IMR-90 (cell line): ENCODE results near the gene FAM209B. TPM values are rescaled to one million over a fixed set of nuclear protein-coding genes. Genes with fewer than 3 reads are reported as not detected.

Source experiments
- ATAC-seq: fragments of 200-7000 bp; cut with Tn5 transposase; 2 replicates; pipeline ENCODE4 v1.9.1; 2020; ENCODE audit warnings: low read depth, mild to moderate bottlenecking, moderate library complexity
- BruUV-seq: library from RNA; stranded (reverse); fragments of 400-500 nt; replicated peaks from 2 replicates; lab custom pipeline; 2021; lab: Mats Ljungman, UMichigan
- CTCF ChIA-PET: fragments of 300-600 bp; formaldehyde crosslinking; extraction: SDS; loops from one replicate; lab custom pipeline; 2021; ENCODE audit warnings: antibody characterized with exemption; lab: Yijun Ruan, JAX
- POLR2A ChIA-PET: fragments of 300-600 bp; sonication (Branson Sonifier 250); formaldehyde crosslinking; loops from one replicate; lab custom pipeline; 2022; ENCODE audit warnings: antibody characterized with exemption; ENCODE audit not compliant: unreplicated experiment; lab: Charles Lee
- DNase-seq: peaks from one replicate; pipeline ENCODE4 v3.0.0; 2013
- H2AFZ ChIP-seq: replicated peaks from 2 replicates; pipeline ENCODE3; 2013; ENCODE audit warnings: low read length, mild to moderate bottlenecking; ENCODE audit not compliant: poor library complexity
- H2AK5ac ChIP-seq: 2 replicates; pipeline ENCODE4 v1.6.1; 2013; ENCODE audit warnings: low read depth, low read length, inconsistent platforms
- H2AK9ac ChIP-seq: replicated peaks from 2 replicates; pipeline ENCODE3; 2013; ENCODE audit warnings: mild to moderate bottlenecking, low read depth, low read length, moderate library complexity; ENCODE audit not compliant: poor library complexity
- H2BK120ac ChIP-seq: 2 replicates; pipeline ENCODE4 v1.6.1; 2013; ENCODE audit warnings: low read depth, low read length, inconsistent platforms
- H2BK15ac ChIP-seq: 3 replicates; pipeline ENCODE4 v1.6.1; 2013; ENCODE audit warnings: low read depth, low read length, inconsistent platforms
- H2BK20ac ChIP-seq: 2 replicates; pipeline ENCODE4 v1.6.1; 2013; ENCODE audit warnings: low read depth, mild to moderate bottlenecking, inconsistent platforms, low read length, moderate library complexity
- H2BK5ac ChIP-seq: 2 replicates; pipeline ENCODE4 v1.6.1; 2013; ENCODE audit warnings: mild to moderate bottlenecking, low read depth, low read length, inconsistent platforms; ENCODE audit not compliant: poor library complexity, severe bottlenecking
- H3K14ac ChIP-seq: replicated peaks from 2 replicates; pipeline ENCODE4 v1.6.1; 2013; ENCODE audit warnings: low read depth, low read length, inconsistent platforms
- H3K18ac ChIP-seq: 2 replicates; pipeline ENCODE4 v1.6.1; 2013; ENCODE audit warnings: low read depth, low read length, control low read depth
- H3K23ac ChIP-seq: 2 replicates; pipeline ENCODE4 v1.6.1; 2013; ENCODE audit warnings: low read depth, low read length, inconsistent platforms
- H3K27ac ChIP-seq: 2 replicates; pipeline ENCODE4 v1.5.1; 2013; ENCODE audit warnings: mild to moderate bottlenecking, control low read depth, low read length; ENCODE audit not compliant: insufficient read depth
- H3K27me3 ChIP-seq: 2 replicates; pipeline ENCODE4 v1.6.1; 2013; ENCODE audit warnings: low read length; ENCODE audit not compliant: control insufficient read depth, insufficient read depth
- H3K36me3 ChIP-seq: 2 replicates; pipeline ENCODE4 v1.6.1; 2013; ENCODE audit warnings: low read length, mixed read lengths; ENCODE audit not compliant: control insufficient read depth, insufficient read depth
- H3K4ac ChIP-seq: 2 replicates; pipeline ENCODE4 v1.6.1; 2013; ENCODE audit warnings: low read depth, low read length, inconsistent platforms
- H3K4me1 ChIP-seq: 2 replicates; pipeline ENCODE4 v1.6.1; 2013; ENCODE audit warnings: low read length, mixed read lengths; ENCODE audit not compliant: control insufficient read depth, insufficient read depth
- H3K4me2 ChIP-seq: 2 replicates; pipeline ENCODE4 v1.6.1; 2013; ENCODE audit warnings: low read depth, mild to moderate bottlenecking, control low read depth, low read length, moderate library complexity
- H3K4me3 ChIP-seq: 2 replicates; pipeline ENCODE4 v1.5.1; 2013; ENCODE audit warnings: low read depth, mild to moderate bottlenecking, control low read depth, low read length, moderate library complexity; ENCODE audit not compliant: insufficient read depth
- H3K56ac ChIP-seq: 2 replicates; pipeline ENCODE4 v1.6.1; 2013; ENCODE audit warnings: low read length, inconsistent platforms; ENCODE audit not compliant: insufficient read depth; ENCODE audit errors: extremely low read depth
- H3K79me1 ChIP-seq, 2 experiments: 2 replicates each; pipeline ENCODE4 v1.6.1; 2013; ENCODE audit warnings: low read length in 2 of 2, inconsistent platforms in 1 of 2, low read depth in 1 of 2
- H3K9ac ChIP-seq: 2 replicates; pipeline ENCODE4 v1.6.1; 2013; ENCODE audit warnings: low read depth, low read length, control low read depth
- H3K9me1 ChIP-seq: 2 replicates; pipeline ENCODE4 v1.6.1; 2013; ENCODE audit warnings: low read length, inconsistent platforms; ENCODE audit not compliant: insufficient read depth
- H3K9me3 ChIP-seq: 2 replicates; pipeline ENCODE4 v1.6.1; 2013; ENCODE audit warnings: low read length; ENCODE audit not compliant: control insufficient read depth, insufficient read depth
- H4K20me1 ChIP-seq: 2 replicates; pipeline ENCODE4 v1.6.1; 2013; ENCODE audit warnings: low read length, inconsistent platforms; ENCODE audit not compliant: insufficient read depth
- H4K5ac ChIP-seq: 2 replicates; pipeline ENCODE4 v1.6.1; 2013; ENCODE audit warnings: mild to moderate bottlenecking, low read depth, low read length, control low read depth
- H4K8ac ChIP-seq, 2 experiments: 2 replicates each; pipeline ENCODE4 v1.6.1; 2013; ENCODE audit warnings: low read depth in 2 of 2, low read length in 2 of 2, control low read depth in 1 of 2, inconsistent platforms in 1 of 2
- H4K91ac ChIP-seq: 2 replicates; pipeline ENCODE4 v1.6.1; 2013; ENCODE audit warnings: low read depth, low read length, inconsistent platforms; ENCODE audit not compliant: insufficient read depth
- BHLHE40 ChIP-seq: fragments of 150-350 bp; IDR thresholded peaks from 2 replicates; pipeline ENCODE4 v1.6.1; 2016; ENCODE audit warnings: mild to moderate bottlenecking, low read depth, low read length
- CEBPB ChIP-seq: IDR thresholded peaks from 2 replicates; pipeline ENCODE4 v1.6.1; 2012; ENCODE audit warnings: low read depth, low read length, improper control_type of control experiment
- CHD1 ChIP-seq: IDR thresholded peaks from 2 replicates; pipeline ENCODE4 v1.6.1; 2012; ENCODE audit warnings: low read depth, low read length, improper control_type of control experiment
- CTCF ChIP-seq: conservative IDR thresholded peaks from 2 replicates; pipeline ENCODE4 v1.5.1; 2012; ENCODE audit warnings: mild to moderate bottlenecking, low read depth, low read length, improper control_type of control experiment
- ELK1 ChIP-seq: fragments of 150-350 bp; IDR thresholded peaks from 2 replicates; pipeline ENCODE4 v1.6.1; 2016; ENCODE audit warnings: low read depth, mild to moderate bottlenecking, low read length, moderate library complexity, borderline replicate concordance
- FOS ChIP-seq: fragments of 150-350 bp; IDR thresholded peaks from 2 replicates; pipeline ENCODE4 v1.6.1; 2016; ENCODE audit warnings: low read depth, low read length
- MAFK ChIP-seq: IDR thresholded peaks from 2 replicates; pipeline ENCODE4 v1.6.1; 2012; ENCODE audit warnings: low read depth, low read length, improper control_type of control experiment
- MAZ ChIP-seq: IDR thresholded peaks from 2 replicates; pipeline ENCODE4 v1.6.1; 2012; ENCODE audit warnings: low read depth, mild to moderate bottlenecking, low read length, improper control_type of control experiment, moderate library complexity, borderline replicate concordance
- MXI1 ChIP-seq: IDR thresholded peaks from 2 replicates; pipeline ENCODE4 v1.6.1; 2012; ENCODE audit warnings: low read depth, mild to moderate bottlenecking, low read length, moderate library complexity, borderline replicate concordance
- NFE2L2 ChIP-seq: fragments of 150-350 bp; IDR thresholded peaks from 2 replicates; pipeline ENCODE4 v1.6.1; 2016; ENCODE audit warnings: low read depth, mild to moderate bottlenecking, low read length
- POLR2A ChIP-seq: IDR thresholded peaks from 2 replicates; pipeline ENCODE4 v1.6.1; 2012; ENCODE audit warnings: mild to moderate bottlenecking, low read depth, low read length
- RAD21 ChIP-seq: IDR thresholded peaks from 2 replicates; pipeline ENCODE4 v1.6.1; 2012; ENCODE audit warnings: low read length, improper control_type of control experiment
- RCOR1 ChIP-seq: IDR thresholded peaks from 2 replicates; pipeline ENCODE4 v1.6.1; 2012; ENCODE audit warnings: mild to moderate bottlenecking, low read length, improper control_type of control experiment; ENCODE audit not compliant: insufficient replicate concordance
- RFX5 ChIP-seq: IDR thresholded peaks from 2 replicates; pipeline ENCODE4 v1.8.0; 2012; ENCODE audit warnings: low read depth, mild to moderate bottlenecking, low read length, moderate library complexity
- SMC3 ChIP-seq: fragments of 150-350 bp; IDR thresholded peaks from 2 replicates; pipeline ENCODE4 v1.6.1; 2016; ENCODE audit warnings: low read depth, mild to moderate bottlenecking, antibody characterized with exemption, low read length, moderate library complexity
- USF2 ChIP-seq: fragments of 150-350 bp; IDR thresholded peaks from 2 replicates; pipeline ENCODE4 v1.6.1; 2017; ENCODE audit warnings: mild to moderate bottlenecking, antibody characterized with exemption, low read length, low read depth
- WGBS, 2 experiments: methylation state at CpG; one replicate each; pipeline versions ENCODE4 v1.1.5 to v1.1.7; 2013; ENCODE audit warnings: missing lambda C conversion rate in 2 of 2; ENCODE audit not compliant: insufficient read length in 1 of 2; ENCODE audit errors: extremely low coverage in 2 of 2; 5-methylcytosine and 5-hydroxymethylcytosine counted together
- dilution Hi-C: fragments of 300-500 bp; cut with HindIII; formaldehyde crosslinking; loops from one replicate; pipeline ENCODE4 v1.14.3; 2018; ENCODE audit warnings: low sequenced_read_pairs; ENCODE audit not compliant: unreplicated experiment
- in situ Hi-C: fragments of 300-500 bp; cut with MboI; formaldehyde crosslinking; loops from 3 replicates; pipeline ENCODE4 v1.14.3; 2019; ENCODE audit warnings: low sequenced_read_pairs, inconsistent platforms, mixed read lengths
- intact Hi-C: fragments of 100-400 bp; cut with micrococcal nuclease; formaldehyde crosslinking; loops from 2 replicates; pipeline ENCODE4 v1.10.0; 2022
- polyA plus RNA-seq, 3 experiments: library from polyadenylated mRNA; depleted of rRNA; stranded (reverse); fragments of >200 nt; gene quantifications; 2 replicates each; pipeline ENCODE4 v1.2.3, GENCODE V29; 2012; ENCODE audit warnings: low replicate concordance in 1 of 3
- total RNA-seq: library from RNA; depleted of rRNA; stranded (reverse); fragments of >200 nt; gene quantifications from 2 replicates; pipeline ENCODE4 v1.2.3, GENCODE V29; 2012

FAM209B gene
- total and polyA plus RNA-seq, 2 of the 4 experiments (the other 2 are of a cell fraction), result 0.24 TPM; not detected in 1

- Histone ChIP-seq H3K4me2 (no peak overlapping the region), H4K20me1 (no peaks in the 10 kb centered on the region), H3K9me3 (no peaks in the 10 kb centered on the region), H3K9ac (no peak overlapping the region), H2BK120ac (no peak overlapping the region), H2AK5ac (no peak overlapping the region), H3K56ac (no peak overlapping the region), H3K27me3 (peaks cover 12% of the 10 kb centered on the region), H3K4me3 (no peak overlapping the region), H2AK9ac (no peak overlapping the region), H4K8ac (no peak overlapping the region), H3K4ac (no peak overlapping the region), H3K27ac (no peak overlapping the region), H2BK15ac (no peak overlapping the region), H2AFZ (no peak overlapping the region), H3K36me3 (no peaks in the 10 kb centered on the region), H4K5ac (no peak overlapping the region), H3K79me1 (no peaks in the 10 kb centered on the region), H3K18ac (no peak overlapping the region), H2BK20ac (no peak overlapping the region), H2BK5ac (no peak overlapping the region), H3K4me1 (no peaks in the 10 kb centered on the region), H4K91ac (no peak overlapping the region), H3K14ac (no peak overlapping the region), H3K23ac (no peak overlapping the region), H3K9me1 (no peaks in the 10 kb centered on the region)
- no CpG with 5 or more reads among the region's 6 CpGs for WGBS, 2 experiments
- DNase-seq, result no peak
- intact Hi-C loops (no loop called here), in situ Hi-C loops (no loop called here), dilution Hi-C loops (no loop called here)
- ChIA-PET POLR2A (no interaction called here), CTCF (no interaction called here)
- BruUV-seq, result no TSS peak
- TF ChIP-seq USF2 (no peak), RFX5 (no peak), CHD1 (no peak), FOS (no peak), NFE2L2 (no peak), CTCF (no peak), RAD21 (no peak), POLR2A (no peak), MAFK (no peak), SMC3 (no peak), MAZ (no peak), ELK1 (no peak), CEBPB (no peak), MXI1 (no peak), BHLHE40 (no peak), RCOR1 (no peak)
- no peak for ATAC-seq
Observed at GRCh38 chr20:56558968-56559367, 25.9 kb downstream of the FAM209B start.
